ENCODE results near the gene DNAI4. TPM values are rescaled to one million over a fixed set of nuclear protein-coding genes. Genes with fewer than 3 reads are reported as not detected.
"Not testable (repeated sequence)": the region's sequence is repeated elsewhere in the genome, so short reads cannot be mapped to it uniquely, and the experiment has no call there.

DNAI4 gene
- total RNA-seq, 1 donor from 2014 or later: 1.9 TPM

DNA sequence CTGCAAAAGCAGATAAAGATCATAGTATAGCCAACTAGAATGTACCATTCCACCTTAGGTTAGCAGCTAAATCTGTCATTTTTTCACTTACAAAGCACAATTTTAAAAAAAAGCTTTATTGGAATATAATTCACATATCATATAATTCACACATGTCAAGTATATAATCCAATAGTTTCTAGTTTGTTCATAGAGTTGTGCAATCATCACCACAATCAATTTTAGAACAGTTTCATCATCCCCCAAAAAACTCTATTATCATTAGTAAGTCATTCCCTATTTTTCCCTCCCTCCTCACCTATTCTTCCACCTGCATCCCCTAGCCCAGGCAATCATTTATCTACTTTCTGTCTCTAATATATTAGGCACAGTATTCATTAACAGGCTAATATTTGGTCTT is 91.5 kb downstream of the DNAI4 start:
- no peak for DNase-seq (ENCODE audit: low read depth in 2 of 2)

- no peak for DNase-seq (ENCODE audit: low read depth in 2 of 2)
These were observed 93.0 kb downstream of the DNAI4 start for GRCh38 chr1:66831529-66832239.

DNA sequence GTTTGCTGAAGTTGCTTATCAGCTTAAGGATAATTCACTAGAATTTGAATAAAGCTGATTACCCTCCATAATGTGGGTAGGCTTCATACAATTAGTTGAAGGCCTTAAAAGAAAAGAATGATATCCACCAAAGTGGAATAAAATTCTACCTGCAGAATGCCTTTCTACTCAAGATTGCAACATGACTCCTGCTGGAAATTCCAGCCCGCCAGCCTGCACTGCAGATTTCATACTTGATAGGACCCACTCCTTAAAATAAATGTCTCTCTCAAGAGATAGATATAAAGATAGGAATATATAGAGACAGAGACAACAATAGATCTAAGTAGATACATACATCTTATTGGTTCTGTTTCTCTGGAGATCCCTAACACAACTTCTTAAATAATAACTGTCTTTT is 99.9 kb downstream of the DNAI4 start:
- no peak for DNase-seq (ENCODE audit: low read depth in 2 of 2)

DNA sequence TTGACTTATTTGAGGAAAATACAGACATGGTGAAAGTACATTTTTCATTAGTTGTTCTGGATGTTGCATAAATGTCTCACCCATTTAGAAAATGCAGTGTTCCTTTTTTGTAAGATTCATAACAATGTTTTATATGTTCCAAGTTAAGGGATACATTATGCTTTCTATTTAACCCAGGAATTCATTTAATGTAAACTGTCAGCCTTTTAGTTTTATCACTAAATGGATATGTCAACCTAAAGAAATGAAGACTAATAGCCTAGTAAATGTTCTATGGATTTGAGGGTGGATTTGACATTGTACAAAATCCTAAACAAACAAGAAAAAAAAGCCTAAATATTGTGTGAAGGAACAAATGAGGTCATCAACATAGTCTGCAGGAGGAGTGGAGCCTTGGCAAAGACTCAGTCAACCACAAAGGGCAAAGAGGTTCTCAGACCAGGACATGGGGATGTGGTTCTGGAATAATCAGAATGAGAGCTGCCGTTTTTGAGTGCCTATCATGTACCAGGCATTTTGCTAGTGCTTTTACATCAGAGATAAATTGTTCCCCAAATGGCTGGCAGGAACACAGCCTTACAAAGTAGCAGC is 114.8 kb downstream of the DNAI4 start:
- no peak for DNase-seq (ENCODE audit: low read depth in 2 of 2)

GRCh38 chr1:66809245-66809644 is 115.4 kb downstream of the DNAI4 start:
- no peak for DNase-seq (ENCODE audit: low read depth in 2 of 2)

DNA sequence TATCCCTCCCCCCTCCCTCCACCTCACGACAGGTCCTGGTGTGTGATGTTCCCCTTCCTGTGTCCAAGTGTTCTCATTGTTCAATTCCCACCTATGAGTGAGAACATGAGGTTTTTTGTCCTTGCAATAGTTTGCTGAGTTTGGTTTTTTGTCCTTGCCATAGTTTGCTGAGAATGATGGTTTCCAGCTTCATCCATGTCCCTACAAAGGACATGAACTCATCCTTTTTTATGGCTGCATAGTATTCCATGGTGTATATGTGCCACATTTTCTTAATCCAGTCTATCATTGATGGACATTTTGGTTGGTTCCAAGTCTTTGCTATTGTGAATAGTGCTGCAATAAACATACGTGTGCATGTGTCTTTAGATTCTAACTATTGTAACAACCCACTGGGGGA is 128.8 kb downstream of the DNAI4 start:
- not testable (repeated sequence) for DNase-seq (ENCODE audit: low read depth in 2 of 2)

GRCh38 chr1:66791621-66792610 is 132.7 kb downstream of the DNAI4 start:
- DNase-seq (ENCODE audit: low read depth in 2 of 2): no peak

DNA sequence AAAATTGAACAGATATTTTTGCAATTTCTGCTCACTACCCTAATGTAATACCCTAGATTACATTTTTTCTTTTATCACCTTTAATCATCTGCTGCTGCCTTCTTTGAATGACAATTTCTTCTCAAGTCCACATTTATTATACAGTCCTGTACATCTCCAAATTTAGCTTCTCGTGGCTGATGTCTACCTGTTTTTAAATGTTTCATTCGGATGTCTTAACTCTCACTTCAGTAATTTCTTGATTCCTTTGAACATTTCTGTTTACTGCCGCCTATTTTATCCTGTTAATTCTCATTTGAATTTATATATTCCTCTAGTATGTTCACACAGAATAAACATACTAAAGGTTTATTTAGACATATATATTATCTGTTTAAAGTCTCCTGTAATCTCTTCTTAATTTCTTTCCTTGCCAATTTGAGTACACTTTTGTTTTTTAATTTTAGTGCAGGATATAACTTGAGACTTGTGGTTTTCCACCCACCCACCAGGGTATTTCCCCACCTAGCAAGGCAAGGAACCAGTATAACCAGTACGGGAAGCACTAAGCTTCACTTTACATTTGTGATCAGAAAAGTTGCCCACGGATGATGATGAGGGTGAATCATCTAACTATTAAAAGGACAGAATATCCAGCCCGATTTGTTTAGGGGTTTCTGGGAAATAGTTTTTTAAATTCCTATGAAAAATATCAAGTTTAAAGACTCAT is 136.3 kb downstream of the DNAI4 start:
- no peak for DNase-seq (ENCODE audit: low read depth in 2 of 2)

DNA sequence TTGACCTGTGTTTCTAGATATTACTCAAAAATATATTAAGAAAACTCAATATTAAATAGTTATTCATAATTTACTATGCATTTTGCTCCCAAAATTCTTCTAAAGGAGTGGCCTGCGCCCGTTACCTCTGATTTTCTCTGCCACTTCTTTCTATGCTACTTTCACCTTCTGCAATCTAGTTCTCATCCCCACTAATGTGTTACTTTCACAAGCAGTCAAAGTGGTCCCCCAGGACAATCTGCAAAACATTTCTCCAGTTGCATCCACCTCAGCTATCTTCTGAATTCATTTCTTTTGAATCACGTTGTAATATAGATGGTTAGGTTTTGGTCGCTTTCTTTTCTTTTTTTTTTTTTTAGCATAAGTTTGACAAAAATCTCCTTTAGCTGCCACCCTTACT is 137.0 kb downstream of the DNAI4 start:
- no peak for DNase-seq (ENCODE audit: low read depth in 2 of 2)

DNA sequence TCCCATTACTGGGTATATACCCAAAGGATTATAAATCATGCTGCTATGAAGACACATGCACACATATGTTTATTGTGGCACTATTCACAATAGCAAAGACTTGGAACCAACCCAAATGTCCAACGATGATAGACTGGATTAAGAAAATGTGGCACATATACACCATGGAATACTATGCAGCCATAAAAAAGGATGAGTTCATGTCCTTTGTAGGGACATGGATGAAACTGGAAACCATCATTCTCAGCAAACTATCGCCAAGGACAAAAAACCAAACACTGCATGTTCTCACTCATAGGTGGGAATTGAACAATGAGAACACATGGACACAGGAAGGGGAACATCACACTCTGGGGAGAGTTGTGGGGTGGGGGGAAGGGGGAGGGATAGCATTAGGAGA is 138.9 kb downstream of the DNAI4 start:
- not testable (repeated sequence) for DNase-seq (ENCODE audit: low read depth in 2 of 2)

DNA sequence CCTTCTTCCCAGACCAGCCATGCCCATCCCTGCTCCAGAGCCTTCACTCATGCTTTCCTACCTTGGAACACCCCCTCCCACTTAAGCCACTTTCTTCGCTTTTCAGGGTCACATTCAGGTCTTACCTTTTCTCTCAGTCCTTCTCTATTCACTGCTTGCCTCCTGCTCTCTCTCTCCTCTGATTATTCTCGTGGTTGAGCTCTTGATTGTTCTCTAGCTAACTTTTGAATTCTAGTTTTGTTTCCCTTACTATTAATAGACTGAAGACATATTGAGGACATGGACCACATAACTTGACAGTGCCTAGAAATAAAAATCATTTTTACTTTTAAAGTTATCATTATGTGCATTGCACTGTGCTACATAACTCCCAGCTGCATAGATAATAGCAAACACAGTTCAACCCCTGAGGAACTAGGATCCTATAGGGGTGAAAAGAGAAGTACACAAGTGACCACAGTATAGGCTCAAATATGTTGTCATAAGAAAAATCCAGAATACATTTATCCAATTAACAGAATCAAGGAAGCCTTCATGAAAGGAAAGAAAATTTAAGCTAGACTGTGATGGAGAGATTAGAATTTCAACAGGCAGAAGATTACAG is 145.1 kb downstream of the DNAI4 start:
- DNase-seq (ENCODE audit: low read depth in 2 of 2): no peak

DNA sequence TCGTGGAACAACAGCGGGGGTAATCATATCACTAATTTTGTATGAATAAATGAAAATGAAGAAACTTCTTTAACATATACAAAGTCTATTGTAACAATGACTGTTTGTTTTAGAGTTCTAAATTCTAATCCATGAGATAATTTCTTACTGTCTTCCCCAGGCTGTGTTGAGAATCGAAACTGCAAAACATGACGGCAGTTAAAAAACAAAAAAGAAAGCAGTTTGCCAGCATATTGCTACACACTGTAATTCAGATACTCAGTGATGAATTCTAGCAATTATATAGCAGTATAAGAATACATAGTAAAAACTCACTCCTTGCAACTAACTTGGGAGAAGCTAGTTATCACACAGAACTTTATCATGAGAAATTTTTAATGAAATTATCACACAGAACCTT is 145.7 kb downstream of the DNAI4 start:
- DNase-seq (ENCODE audit: low read depth in 2 of 2): no peak

DNA sequence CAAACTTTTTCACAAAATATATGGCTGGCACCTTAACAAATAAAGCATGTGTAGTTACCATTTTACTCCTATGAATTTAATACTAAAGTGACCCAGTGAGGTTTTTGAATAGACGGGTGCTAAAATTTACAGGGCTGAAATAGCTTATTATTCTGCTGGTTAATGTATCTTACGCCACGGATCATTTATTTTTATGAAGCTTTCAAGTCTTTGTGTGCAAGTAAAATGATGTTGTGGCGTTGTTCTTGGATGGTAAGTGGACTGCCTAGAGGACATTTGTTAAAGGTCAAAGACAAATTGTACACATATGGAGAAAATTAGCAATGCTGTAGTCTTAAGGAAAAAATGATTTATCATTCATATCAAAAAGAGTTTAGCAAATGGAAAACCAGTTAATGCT is 146.4 kb downstream of the DNAI4 start:
- DNase-seq (ENCODE audit: low read depth in 2 of 2): no peak

GRCh38 chr1:66777831-66778230 is 146.8 kb downstream of the DNAI4 start:
- DNase-seq (ENCODE audit: low read depth in 2 of 2): no peak

DNA sequence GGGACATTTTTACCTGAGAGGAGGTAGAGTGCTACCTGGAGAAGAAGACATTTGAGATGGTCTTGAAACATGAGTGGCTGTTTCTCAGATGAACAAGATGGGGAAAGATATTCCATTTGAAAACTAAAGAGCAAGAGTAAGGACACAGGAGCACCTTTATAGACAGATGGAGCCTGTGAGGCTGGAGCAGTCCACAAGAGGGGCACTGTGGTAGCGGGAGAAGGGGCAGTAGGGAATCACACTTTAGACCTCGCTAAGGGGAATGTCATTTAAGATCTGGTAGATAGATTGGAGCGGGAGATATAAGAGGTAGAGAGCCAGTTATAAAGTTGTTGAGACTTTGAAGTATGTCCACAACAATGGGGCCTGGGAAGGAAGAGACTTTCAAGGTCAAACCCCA is 149.0 kb downstream of the DNAI4 start:
- no peak for DNase-seq (ENCODE audit: low read depth in 2 of 2)

GRCh38 chr1:66774438-66774837 is 150.2 kb downstream of the DNAI4 start:
- DNase-seq (ENCODE audit: low read depth in 2 of 2): no peak

DNA sequence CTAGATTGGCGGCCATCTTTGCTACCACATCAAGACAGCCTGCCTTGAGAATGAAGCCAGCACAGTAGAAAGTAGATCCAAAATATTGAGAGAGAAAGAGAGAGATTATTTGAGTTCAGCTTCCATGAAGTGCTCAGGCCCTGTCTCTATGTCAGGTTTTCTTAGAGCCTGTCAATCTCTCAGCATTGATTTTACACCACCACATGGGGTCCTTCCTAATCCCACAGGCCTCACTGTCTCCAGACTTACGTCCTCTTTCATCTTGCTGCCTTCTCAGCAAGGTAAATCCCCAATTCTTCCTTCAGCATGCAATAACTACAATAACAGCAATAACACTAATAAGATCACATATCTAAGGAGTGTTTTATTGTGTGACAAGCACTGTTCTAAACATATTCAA is 151.4 kb downstream of the DNAI4 start:
- DNase-seq (ENCODE audit: low read depth in 2 of 2): no peak

DNA sequence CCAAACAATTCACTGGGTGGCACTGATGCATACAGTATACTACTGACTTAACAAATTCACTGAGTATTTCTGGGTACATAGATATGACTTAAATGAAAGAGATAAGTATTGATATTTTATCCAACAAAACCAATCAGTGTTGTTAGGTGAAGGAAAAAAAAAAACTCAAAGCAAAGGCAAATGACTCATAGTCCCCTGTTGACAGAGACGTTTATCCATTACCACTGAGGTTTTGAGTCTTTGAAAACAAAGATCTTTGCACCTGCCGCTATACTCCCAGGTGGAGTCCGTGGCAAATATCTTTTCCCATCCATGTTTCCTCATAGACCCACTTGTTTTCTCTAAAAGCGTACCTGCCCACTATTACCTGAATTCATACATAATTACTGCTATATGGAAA is 154.0 kb downstream of the DNAI4 start:
- DNase-seq (ENCODE audit: low read depth in 2 of 2): no peak

GRCh38 chr1:66770240-66770639 is 154.4 kb downstream of the DNAI4 start:
- DNase-seq (ENCODE audit: low read depth in 2 of 2): no peak

DNA sequence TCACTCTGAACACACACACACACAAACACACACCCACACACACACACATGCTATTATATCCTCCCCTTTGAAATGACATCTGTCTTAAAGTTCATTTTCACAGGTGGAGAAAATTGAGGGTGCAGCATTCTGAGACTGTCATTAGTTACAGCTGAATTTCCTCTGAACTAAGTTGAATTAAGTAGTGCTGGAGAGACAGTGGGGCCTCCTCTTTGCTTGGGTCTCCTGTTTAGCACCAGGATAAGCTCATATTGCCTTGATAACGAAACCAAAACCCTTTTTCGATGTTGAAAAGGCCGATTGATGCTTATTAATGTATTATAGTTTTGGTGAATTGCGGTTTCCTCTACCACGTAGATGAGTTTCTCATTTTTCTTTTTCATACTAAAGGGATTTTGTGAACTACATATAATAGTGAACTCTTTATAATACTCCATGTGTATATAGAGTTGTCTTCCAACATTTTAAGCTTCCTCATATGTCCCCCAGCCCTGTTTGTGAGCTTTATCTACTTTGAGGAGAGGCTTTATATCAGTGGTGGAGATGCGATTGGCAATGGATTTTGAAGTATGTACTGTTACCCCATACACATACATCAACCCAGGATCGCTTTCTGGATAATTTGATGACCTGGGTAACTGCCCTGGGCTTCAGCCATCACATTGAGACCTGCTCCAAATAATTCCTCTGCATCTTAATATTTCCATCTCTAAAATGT is 155.0 kb downstream of the DNAI4 start:
- DNase-seq (ENCODE audit: low read depth in 2 of 2): no peak

DNA sequence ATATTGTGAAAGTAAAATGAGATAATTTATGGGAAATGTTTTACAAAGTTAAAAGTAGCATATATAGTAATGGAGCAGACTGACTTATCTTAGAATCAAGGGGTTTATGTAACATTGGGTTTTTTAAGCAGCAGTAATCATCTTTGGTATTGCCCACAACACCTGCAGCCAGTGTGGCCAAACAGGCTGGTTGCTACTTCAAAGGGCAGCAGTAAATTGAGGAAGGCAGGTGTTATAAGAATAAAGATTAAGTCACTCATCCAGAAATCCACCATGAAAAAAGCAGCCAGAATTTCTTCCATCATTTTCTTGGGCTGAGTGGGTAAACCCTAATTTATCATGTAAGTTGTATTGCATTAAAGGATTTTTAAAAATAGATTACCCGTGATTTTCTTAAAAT is 155.7 kb downstream of the DNAI4 start:
- no peak for DNase-seq (ENCODE audit: low read depth in 2 of 2)

All from dermis microvascular lymphatic vessel endothelial cell (primary cell).